Mammary epithelial cell (primary cell): ENCODE results near the gene ENOX1.

Experiments
- CTCF ChIP-seq, 2 donors: IDR thresholded peaks in 1 of 2; conservative IDR thresholded peaks in 1 of 2; 2 replicates each; pipeline ENCODE4 v1.5.1; 2011 to 2012; ENCODE audit warnings: inconsistent platforms in 2 of 2, low read length in 2 of 2, mild to moderate bottlenecking in 2 of 2, control low read depth in 1 of 2, low read depth in 1 of 2; ENCODE audit not compliant: insufficient read depth in 1 of 2; ENCODE audit errors: extremely low read depth in 1 of 2
- EZH2 ChIP-seq: IDR thresholded peaks from 2 replicates; pipeline ENCODE4 v1.6.1; 2012; ENCODE audit warnings: low read length, inconsistent platforms, borderline replicate concordance

GRCh38 chr13:43335764-43336163, 451.0 kb downstream of the ENOX1 start:
- TF ChIP-seq CTCF (conservative IDR thresholded peaks at IDR 0.05 in 1 of 2, IDR thresholded peaks at IDR 0.05 in 1 of 2; ENCODE audit: extremely low read depth in 1 of 2, insufficient read depth in 1 of 2, low read depth in 1 of 2, low read length in 2 of 2) (no peak), EZH2 (no peak)
